Subcutaneous abdominal adipose tissue (tissue), 5 donors: ENCODE measurements around the gene HPGD.

Source experiments
- H3K27ac ChIP-seq: one replicate; pipeline ENCODE4 v1.7.0; 2013; ENCODE audit warnings: low read depth, mild to moderate bottlenecking, inconsistent platforms, low read length, moderate library complexity
- H3K27me3 ChIP-seq, 5 donors: one replicate each; pipeline ENCODE4 v1.7.0; 2013; ENCODE audit warnings: low read length in 5 of 5, inconsistent platforms in 1 of 5; ENCODE audit not compliant: control insufficient read depth in 5 of 5, insufficient read depth in 4 of 5
- H3K36me3 ChIP-seq, 5 donors: one replicate each; pipeline ENCODE4 v1.7.0; 2013; ENCODE audit warnings: low read length in 5 of 5; ENCODE audit not compliant: control insufficient read depth in 5 of 5, insufficient read depth in 5 of 5
- H3K4me1 ChIP-seq, 5 donors: one replicate each; pipeline ENCODE4 v1.7.0; 2013; ENCODE audit warnings: low read length in 5 of 5, mild to moderate bottlenecking in 3 of 5, moderate library complexity in 1 of 5; ENCODE audit not compliant: control insufficient read depth in 5 of 5, insufficient read depth in 5 of 5
- H3K4me3 ChIP-seq, 5 donors: one replicate each; pipeline ENCODE4 v1.7.0; 2013; ENCODE audit warnings: low read length in 5 of 5, low read depth in 1 of 5
- H3K9ac ChIP-seq, 5 donors: one replicate each; pipeline ENCODE4 v1.7.0; 2013; ENCODE audit warnings: low read length in 5 of 5, mild to moderate bottlenecking in 4 of 5, moderate library complexity in 3 of 5
- H3K9me3 ChIP-seq, 5 donors: one replicate each; pipeline ENCODE4 v1.7.0; 2013; ENCODE audit warnings: low read length in 5 of 5; ENCODE audit not compliant: control insufficient read depth in 5 of 5
- donor health status: healthy.
- donor health status: healthy.
- donor health status: healthy.
- donor health status: healthy.
- donor health status: healthy.

The HPGD gene

GRCh38 chr4:174549721-174550120 is 27.4 kb upstream of the HPGD start:
- Histone ChIP-seq H3K4me1 (no peaks in the 10 kb centered on the region), H3K9ac (no peak overlapping the region), H3K9me3 (no peaks in the 10 kb centered on the region)

GRCh38 chr4:174545268-174545667 is 23.0 kb upstream of the HPGD start:
- Histone ChIP-seq H3K4me3 (no peak overlapping the region), H3K9me3 (no peaks in the 10 kb centered on the region), H3K27me3 (no peaks in the 10 kb centered on the region), H3K36me3 (no peaks in the 10 kb centered on the region), H3K4me1 (no peaks in the 10 kb centered on the region), H3K27ac (no peak overlapping the region), H3K9ac (no peak overlapping the region)

More at GRCh38 chr4:174549721-174550120, 27.4 kb upstream of the HPGD start:
- Histone ChIP-seq H3K27ac (no peak overlapping the region), H3K4me3 (no peak overlapping the region), H3K27me3 (no peaks in the 10 kb centered on the region), H3K36me3 (no peaks in the 10 kb centered on the region)

- H3K27me3 ChIP-seq, result no peaks in the 10 kb centered on the region
- no peaks in the 10 kb centered on the region for H3K36me3 ChIP-seq
- H3K9me3 ChIP-seq, result no peaks in the 10 kb centered on the region
- H3K9ac ChIP-seq, result no peak overlapping the region
- H3K4me1 ChIP-seq, result peaks cover 0 to 2% (median 0%) of the 10 kb centered on the region in 5 donors
- H3K27ac ChIP-seq, result no peak overlapping the region
- H3K4me3 ChIP-seq, result no peak overlapping the region
Observed at GRCh38 chr4:174544496-174544895, 22.2 kb upstream of the HPGD start.

GRCh38 chr4:174540175-174540574 is 17.9 kb upstream of the HPGD start:
- H3K4me1 ChIP-seq, result peaks cover 0 to 4% (median 0%) of the 10 kb centered on the region in 5 donors
- no peak overlapping the region for H3K27ac ChIP-seq
- H3K9ac ChIP-seq, result no peak overlapping the region
- no peaks in the 10 kb centered on the region for H3K9me3 ChIP-seq
- no peak overlapping the region for H3K4me3 ChIP-seq
- H3K36me3 ChIP-seq, result no peaks in the 10 kb centered on the region
- no peaks in the 10 kb centered on the region for H3K27me3 ChIP-seq

- Histone ChIP-seq H3K4me3 (no peak overlapping the region), H3K27me3 (no peaks in the 10 kb centered on the region), H3K36me3 (no peaks in the 10 kb centered on the region), H3K9me3 (no peaks in the 10 kb centered on the region), H3K27ac (no peak overlapping the region), H3K9ac (no peak overlapping the region), H3K4me1 (peaks cover 0 to 4% (median 0%) of the 10 kb centered on the region in 5 donors)
Observed at GRCh38 chr4:174539571-174539970, 17.3 kb upstream of the HPGD start.

GRCh38 chr4:174538876-174539250 is 16.6 kb upstream of the HPGD start:
- Histone ChIP-seq H3K4me1 (peaks cover 0 to 4% (median 0%) of the 10 kb centered on the region in 5 donors), H3K27ac (no peak overlapping the region), H3K9ac (no peak overlapping the region), H3K4me3 (no peak overlapping the region), H3K27me3 (no peaks in the 10 kb centered on the region), H3K36me3 (no peaks in the 10 kb centered on the region), H3K9me3 (no peaks in the 10 kb centered on the region)

GRCh38 chr4:174538123-174538875 is 16.0 kb upstream of the HPGD start:
- Histone ChIP-seq H3K9me3 (no peaks in the 10 kb centered on the region), H3K9ac (no peak overlapping the region), H3K27me3 (no peaks in the 10 kb centered on the region), H3K4me1 (peaks cover 0 to 4% (median 0%) of the 10 kb centered on the region in 5 donors), H3K27ac (no peak overlapping the region), H3K36me3 (no peaks in the 10 kb centered on the region), H3K4me3 (no peak overlapping the region)

GRCh38 chr4:174537634-174538033 is 15.3 kb upstream of the HPGD start:
- Histone ChIP-seq H3K27me3 (no peaks in the 10 kb centered on the region), H3K9me3 (no peaks in the 10 kb centered on the region), H3K36me3 (no peaks in the 10 kb centered on the region), H3K9ac (no peak overlapping the region), H3K27ac (no peak overlapping the region), H3K4me1 (peaks cover 0 to 4% (median 0%) of the 10 kb centered on the region in 5 donors), H3K4me3 (no peak overlapping the region)

GRCh38 chr4:174534461-174534860 is 12.2 kb upstream of the HPGD start:
- Histone ChIP-seq H3K9me3 (no peaks in the 10 kb centered on the region), H3K36me3 (no peaks in the 10 kb centered on the region), H3K27me3 (no peaks in the 10 kb centered on the region), H3K4me1 (peaks cover 0 to 2% (median 0%) of the 10 kb centered on the region in 5 donors), H3K9ac (no peak overlapping the region), H3K4me3 (no peak overlapping the region), H3K27ac (no peak overlapping the region)

- Histone ChIP-seq H3K36me3 (no peaks in the 10 kb centered on the region), H3K27me3 (no peaks in the 10 kb centered on the region), H3K9me3 (no peaks in the 10 kb centered on the region), H3K9ac (no peak overlapping the region), H3K27ac (no peak overlapping the region), H3K4me3 (no peak overlapping the region), H3K4me1 (no peaks in the 10 kb centered on the region)
Observed at GRCh38 chr4:174532445-174532844, 10.2 kb upstream of the HPGD start.
